Activated CD4-positive, alpha-beta T cell treated with anti-CD3 and anti-CD28 coated beads, Interleukin-2, amount 10 ng/mL, durations not matched to agents 7 days and 5 days (primary cell): ENCODE data around the gene CAMP. TPM values are rescaled to one million over a fixed set of nuclear protein-coding genes. Genes with fewer than 3 reads are reported as not detected.
A peak's percentile ranks its signal among the peaks of the same experiment; 100 is the strongest.
"Not testable (repeated sequence)": the region's sequence is repeated elsewhere in the genome, so short reads cannot be mapped to it uniquely, and the experiment has no call there.

Experiments used
- CTCF ChIA-PET: fragments of 350-600 bp; sonication (Branson Sonifier 250); formaldehyde crosslinking; loops from one replicate; lab custom pipeline; 2021; ENCODE audit warnings: antibody characterized with exemption; lab: Charles Lee
- POLR2A ChIA-PET: fragments of 350-600 bp; sonication (Branson Sonifier 250); formaldehyde crosslinking; loops from one replicate; lab custom pipeline; 2021; ENCODE audit warnings: antibody characterized with exemption; lab: Charles Lee
- DNase-seq: peaks from one replicate; pipeline ENCODE4 v3.0.0-alpha.2; 2020
- H3K27ac Mint-ChIP-seq: one replicate; pipeline ENCODE4 v1.8.0; 2021; ENCODE audit warnings: mild to moderate bottlenecking, moderate library complexity, mixed read lengths
- H3K27me3 Mint-ChIP-seq: one replicate; pipeline ENCODE4 v1.8.0; 2021; ENCODE audit warnings: mixed read lengths
- H3K36me3 Mint-ChIP-seq: one replicate; pipeline ENCODE4 v1.8.0; 2021; ENCODE audit warnings: low read depth, mixed read lengths
- H3K4me1 Mint-ChIP-seq: one replicate; pipeline ENCODE4 v1.8.0; 2021; ENCODE audit warnings: mixed read lengths
- H3K4me3 Mint-ChIP-seq: one replicate; pipeline ENCODE4 v1.8.0; 2021; ENCODE audit warnings: mild to moderate bottlenecking, moderate library complexity, mixed read lengths
- H3K9me3 Mint-ChIP-seq: one replicate; pipeline ENCODE4 v1.8.0; 2021; ENCODE audit warnings: mixed read lengths
- microRNA-seq: library from miRNA; unstranded; fragments of <30 nt; microRNA quantifications from one replicate; pipeline ENCODE4 v1.2.0, GENCODE V29; 2021; ENCODE audit warnings: borderline microRNAs expressed, borderline replicate concordance
- total RNA-seq, 2 experiments: library from RNA; stranded (reverse); gene quantifications; one replicate each; pipeline ENCODE4 v1.2.3, GENCODE V29; 2021

CAMP gene
- total RNA-seq, 2 experiments from 2014 or later = not detected

GRCh38 chr3:48269592-48269991 is 46.3 kb downstream of the CAMP start:
- H3K4me1 Mint-ChIP-seq = peaks cover 38% of the 10 kb centered on the region
- H3K36me3 Mint-ChIP-seq = peaks cover 34% of the 10 kb centered on the region
- ChIA-PET CTCF (interaction anchor here (1.1 to 9.6 kb wide), 7 partner anchors 8 to 288 kb away, joined by 4 to 80 read pairs (median 6); partner anchors contain the start of gene ZNF589), POLR2A (no interaction called here)
- H3K4me3 Mint-ChIP-seq = peak overlapping the region; percentile 50
- peak overlapping the region; percentile 92 for H3K27ac Mint-ChIP-seq
- no peak for DNase-seq
- H3K9me3 Mint-ChIP-seq = no peaks in the 10 kb centered on the region
- no peaks in the 10 kb centered on the region for H3K27me3 Mint-ChIP-seq

DNA sequence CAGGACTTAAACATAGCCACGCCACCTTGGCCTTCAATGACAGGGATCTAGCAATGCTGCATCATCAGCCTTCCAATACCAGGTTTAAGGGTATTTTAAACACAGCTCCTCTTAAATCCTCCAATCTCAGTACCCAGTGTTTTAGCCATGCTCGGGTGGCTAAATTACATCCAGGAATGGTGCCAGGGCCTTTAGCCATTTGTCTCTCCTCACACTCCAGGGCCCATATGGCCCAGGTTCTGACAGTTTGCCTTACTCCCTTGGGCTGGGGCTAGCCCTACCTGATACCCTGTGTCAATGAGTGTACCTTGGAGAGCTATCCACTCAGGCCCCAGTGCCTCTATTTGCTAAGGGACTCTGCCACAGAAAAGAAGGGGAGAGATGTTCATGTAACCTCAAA is 47.0 kb downstream of the CAMP start:
- Mint-ChIP-seq H3K27me3 (no peaks in the 10 kb centered on the region), H3K4me3 (no peak overlapping the region), H3K27ac (no peak overlapping the region), H3K36me3 (peaks cover 34% of the 10 kb centered on the region), H3K9me3 (no peaks in the 10 kb centered on the region), H3K4me1 (peaks cover 38% of the 10 kb centered on the region)
- ChIA-PET POLR2A (no interaction called here), CTCF (interaction anchor here (1.1 to 9.6 kb wide), 6 partner anchors 11 to 287 kb away, joined by 3 to 80 read pairs (median 6); partner anchors contain the start of genes PLXNB1 and ZNF589)
- DNase-seq = no peak

DNA sequence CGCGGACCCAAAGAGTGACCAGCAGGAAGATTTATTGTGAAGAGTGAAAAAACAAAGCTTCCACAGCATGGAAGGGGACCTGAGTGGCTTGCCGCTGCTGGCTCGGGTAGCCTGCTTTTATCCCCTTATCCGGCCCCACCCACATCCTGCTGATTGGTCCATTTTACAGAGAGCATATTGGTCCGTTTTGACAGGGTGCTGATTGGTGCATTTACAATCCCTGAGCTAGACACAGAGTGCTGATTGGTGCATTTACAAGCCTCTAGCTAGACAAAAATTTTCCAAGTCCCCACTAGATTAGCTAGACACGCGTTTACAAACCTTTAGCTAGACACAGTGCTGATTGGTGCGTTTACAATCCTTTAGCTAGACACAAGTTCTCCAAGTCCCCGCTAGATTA is 47.9 kb downstream of the CAMP start:
- H3K27me3 Mint-ChIP-seq, H3K9me3 Mint-ChIP-seq, DNase-seq, H3K4me3 Mint-ChIP-seq, POLR2A ChIA-PET, H3K27ac Mint-ChIP-seq: not testable (repeated sequence)
- CTCF ChIA-PET = interaction anchor here (1.1 to 9.6 kb wide), 5 partner anchors 10 to 365 kb away, joined by 3 to 80 read pairs (median 5); partner anchors contain the start of genes PLXNB1, SLC26A6 and ZNF589
- Mint-ChIP-seq H3K4me1 (peaks cover 38% of the 10 kb centered on the region), H3K36me3 (peaks cover 30% of the 10 kb centered on the region)

DNA sequence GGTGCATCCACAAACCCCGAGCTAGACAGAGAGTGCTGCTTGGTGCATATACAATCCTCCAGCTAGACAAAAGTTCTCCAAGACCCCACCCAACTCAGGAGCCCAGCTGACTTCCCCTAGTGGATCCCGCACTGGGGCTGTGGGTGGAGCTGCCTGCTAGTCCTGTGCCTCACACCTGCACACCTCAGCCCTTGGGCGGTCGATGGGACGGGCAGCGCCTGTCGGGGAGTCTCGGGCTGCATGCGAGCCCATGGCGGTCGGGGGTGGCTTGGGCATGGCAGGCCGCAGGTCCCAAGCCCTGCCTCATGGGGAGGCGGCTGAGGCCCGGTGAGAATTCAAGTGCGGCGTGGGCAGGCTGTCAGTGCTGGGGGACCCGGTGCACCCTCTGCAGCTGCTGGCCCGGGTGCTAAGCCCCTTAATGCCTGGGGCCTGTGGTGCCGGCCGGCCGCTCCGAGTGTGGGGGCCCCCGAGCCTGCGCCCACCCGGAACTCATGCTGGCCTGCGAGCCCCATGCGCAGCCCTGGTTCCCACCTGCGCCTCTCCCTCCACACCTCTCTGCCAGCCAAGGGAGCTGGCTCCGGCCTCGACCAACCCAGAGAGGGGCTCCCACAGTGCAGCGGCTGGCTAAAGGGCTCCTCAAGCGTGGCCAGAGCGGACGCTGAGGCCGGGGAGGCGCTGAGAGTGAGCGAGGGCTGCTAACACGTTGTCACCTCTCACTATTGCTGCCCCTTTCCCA is 48.6 kb downstream of the CAMP start:
- ChIA-PET CTCF (interaction anchor here (1.9 to 9.6 kb wide), 5 partner anchors 9 to 364 kb away, joined by 4 to 80 read pairs (median 7); partner anchors contain the start of genes SLC26A6 and ZNF589), POLR2A (interaction anchor here (0.5 kb wide), 1 partner anchor 1197 kb away, joined by 3 read pairs; no protein-coding TSS in a partner anchor)
- no peaks in the 10 kb centered on the region for H3K27me3 Mint-ChIP-seq
- H3K9me3 Mint-ChIP-seq = no peaks in the 10 kb centered on the region
- no peak overlapping the region for H3K4me3 Mint-ChIP-seq
- DNase-seq = no peak
- no peak overlapping the region for H3K27ac Mint-ChIP-seq
- peaks cover 26% of the 10 kb centered on the region for H3K36me3 Mint-ChIP-seq
- peaks cover 35% of the 10 kb centered on the region for H3K4me1 Mint-ChIP-seq

- no peak overlapping the region for H3K27ac Mint-ChIP-seq
Observed at GRCh38 chr3:48273594-48274211, 50.4 kb downstream of the CAMP start.

DNA sequence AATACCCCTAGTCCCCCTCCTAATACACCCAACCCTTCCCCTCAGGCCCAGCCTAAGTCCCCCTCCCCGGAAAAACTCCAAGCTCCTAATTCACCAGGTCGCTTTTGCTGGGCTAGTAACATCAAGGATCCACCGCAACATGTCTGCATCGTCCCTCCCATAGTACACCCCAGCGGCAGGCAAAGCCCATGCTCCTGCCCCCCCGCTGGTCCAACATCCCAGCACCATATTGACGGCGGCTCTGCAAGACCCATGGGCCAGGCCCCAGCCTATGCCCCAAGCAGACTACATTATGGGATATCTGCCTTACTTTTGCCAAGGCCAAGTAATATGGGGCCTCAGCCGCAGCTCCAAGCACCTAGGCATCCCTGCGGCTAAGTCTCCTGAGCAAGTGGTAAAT is 51.2 kb downstream of the CAMP start:
- H3K4me1 Mint-ChIP-seq = peaks cover 12% of the 10 kb centered on the region
- CTCF ChIA-PET = interaction anchor here (1.3 to 9.6 kb wide), 3 partner anchors 14 to 160 kb away, joined by 3 to 80 read pairs (median 14); no protein-coding TSS in a partner anchor
- H3K27me3 Mint-ChIP-seq = no peaks in the 10 kb centered on the region
- no peaks in the 10 kb centered on the region for H3K9me3 Mint-ChIP-seq
- no peak overlapping the region for H3K27ac Mint-ChIP-seq
- H3K36me3 Mint-ChIP-seq = peaks cover 18% of the 10 kb centered on the region
- POLR2A ChIA-PET = no interaction called here
- no peak overlapping the region for H3K4me3 Mint-ChIP-seq
- DNase-seq = no peak

More at GRCh38 chr3:48273594-48274211, 50.4 kb downstream of the CAMP start:
- H3K4me3 Mint-ChIP-seq = no peak overlapping the region
- POLR2A ChIA-PET = no interaction called here
- H3K9me3 Mint-ChIP-seq = no peaks in the 10 kb centered on the region
- H3K36me3 Mint-ChIP-seq = peaks cover 20% of the 10 kb centered on the region
- DNase-seq = peak; percentile 67
- peaks cover 20% of the 10 kb centered on the region for H3K4me1 Mint-ChIP-seq
- CTCF ChIA-PET = interaction anchor here (0.6 to 9.6 kb wide), 9 partner anchors 11 to 161 kb away, joined by 3 to 80 read pairs (median 3); partner anchors contain the start of gene NME6
- no peaks in the 10 kb centered on the region for H3K27me3 Mint-ChIP-seq

Small RNAs within 50 kb of the gene (microRNA-seq; reads per million reads assigned to microRNA genes)
- gene MIR4443 = 2.3 reads per million, percentile 7 among the genes with 10 or more reads in this experiment

Other genes with a start within 250 kb of the CAMP start
- gene MAP4, start 207.1 kb upstream of the CAMP start, total RNA-seq = 100 to 1,000 TPM; 106 to 110 TPM
- gene CDC25A, start 35.1 kb upstream of the CAMP start, total RNA-seq = 10 to 100 TPM; 23.4 to 23.5 TPM
- 10 to 100 TPM; 25.5 to 26.6 TPM for gene ZNF589, start 17.6 kb downstream of the CAMP start, total RNA-seq
- 10 to 100 TPM; 32.1 to 36.5 TPM for gene NME6, start 77.9 kb downstream of the CAMP start, total RNA-seq
- not detected for gene SPINK8, start 110.2 kb downstream of the CAMP start, total RNA-seq
- gene FBXW12, start 148.7 kb downstream of the CAMP start, total RNA-seq = not detected
- 1 to 10 TPM; 2.3 to 2.5 TPM for gene PLXNB1, start 206.6 kb downstream of the CAMP start, total RNA-seq
- 10 to 100 TPM; 11.6 to 15.1 TPM for gene CCDC51, start 216.6 kb downstream of the CAMP start, total RNA-seq
- gene TMA7, start 216.8 kb downstream of the CAMP start, total RNA-seq = 100 to 1,000 TPM; 285 to 290 TPM
- gene ATRIP, start 223.2 kb downstream of the CAMP start, total RNA-seq = 10 to 100 TPM; 17.4 to 19.4 TPM